ENCODE results near the gene ACOD1. TPM values are rescaled to one million over a fixed set of nuclear protein-coding genes. Genes with fewer than 3 reads are reported as not detected.

ACOD1 gene
- total and polyA plus RNA-seq, 10 of the 15 experiments (the other 5 are each of a cell fraction or from before 2014, with no cell fraction given), result not detected

- TF ChIP-seq ZBTB40 (IDR thresholded peaks at IDR 0.05; ENCODE audit: borderline replicate concordance) (no peak), SREBF1 (IDR thresholded peaks at IDR 0.05; ENCODE audit: low read length) (no peak), FOS (IDR thresholded peaks at IDR 0.05; ENCODE audit: borderline replicate concordance, extremely low read depth, insufficient read length) (no peak), HDGF (IDR thresholded peaks at IDR 0.05) (0 out of 2 replicates have a peak, but pooled peaks have one; percentile 52), CREM (IDR thresholded peaks at IDR 0.05; ENCODE audit: low read depth) (peak; percentile 52; the same call in 1 of the 2 replicates), TCF7 (IDR thresholded peaks at IDR 0.05; ENCODE audit: borderline replicate concordance) (no peak), NR2F1 (conservative IDR thresholded peaks at IDR 0.05) (0 out of 2 replicates have a peak, but pooled peaks have one; percentile 21), ZNF274 (IDR thresholded peaks at IDR 0.05; ENCODE audit: insufficient read depth, insufficient read length) (no peak), NR2C1 (IDR thresholded peaks at IDR 0.05) (no peak), PRDM15 (CRISPR knock-in tag; IDR thresholded peaks at IDR 0.05) (no peak), RCOR1 (conservative IDR thresholded peaks at IDR 0.05; ENCODE audit: low read depth, low read length) (no peak), CBX5 (IDR thresholded peaks at IDR 0.05; ENCODE audit: low read depth) (no peak; the same call in 1 of the 2 replicates), SMAD5 (IDR thresholded peaks at IDR 0.05; ENCODE audit: low read depth) (no peak)
- TF ChIP-seq, protein P1, sequence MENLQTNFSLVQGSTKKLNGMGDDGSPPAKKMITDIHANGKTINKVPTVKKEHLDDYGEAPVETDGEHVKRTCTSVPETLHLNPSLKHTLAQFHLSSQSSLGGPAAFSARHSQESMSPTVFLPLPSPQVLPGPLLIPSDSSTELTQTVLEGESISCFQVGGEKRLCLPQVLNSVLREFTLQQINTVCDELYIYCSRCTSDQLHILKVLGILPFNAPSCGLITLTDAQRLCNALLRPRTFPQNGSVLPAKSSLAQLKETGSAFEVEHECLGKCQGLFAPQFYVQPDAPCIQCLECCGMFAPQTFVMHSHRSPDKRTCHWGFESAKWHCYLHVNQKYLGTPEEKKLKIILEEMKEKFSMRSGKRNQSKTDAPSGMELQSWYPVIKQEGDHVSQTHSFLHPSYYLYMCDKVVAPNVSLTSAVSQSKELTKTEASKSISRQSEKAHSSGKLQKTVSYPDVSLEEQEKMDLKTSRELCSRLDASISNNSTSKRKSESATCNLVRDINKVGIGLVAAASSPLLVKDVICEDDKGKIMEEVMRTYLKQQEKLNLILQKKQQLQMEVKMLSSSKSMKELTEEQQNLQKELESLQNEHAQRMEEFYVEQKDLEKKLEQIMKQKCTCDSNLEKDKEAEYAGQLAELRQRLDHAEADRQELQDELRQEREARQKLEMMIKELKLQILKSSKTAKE (IDR thresholded peaks at IDR 0.05; ENCODE audit: low read depth, poor library complexity, severe bottlenecking), result peak; percentile 86
- TF ChIP-seq, protein P2, sequence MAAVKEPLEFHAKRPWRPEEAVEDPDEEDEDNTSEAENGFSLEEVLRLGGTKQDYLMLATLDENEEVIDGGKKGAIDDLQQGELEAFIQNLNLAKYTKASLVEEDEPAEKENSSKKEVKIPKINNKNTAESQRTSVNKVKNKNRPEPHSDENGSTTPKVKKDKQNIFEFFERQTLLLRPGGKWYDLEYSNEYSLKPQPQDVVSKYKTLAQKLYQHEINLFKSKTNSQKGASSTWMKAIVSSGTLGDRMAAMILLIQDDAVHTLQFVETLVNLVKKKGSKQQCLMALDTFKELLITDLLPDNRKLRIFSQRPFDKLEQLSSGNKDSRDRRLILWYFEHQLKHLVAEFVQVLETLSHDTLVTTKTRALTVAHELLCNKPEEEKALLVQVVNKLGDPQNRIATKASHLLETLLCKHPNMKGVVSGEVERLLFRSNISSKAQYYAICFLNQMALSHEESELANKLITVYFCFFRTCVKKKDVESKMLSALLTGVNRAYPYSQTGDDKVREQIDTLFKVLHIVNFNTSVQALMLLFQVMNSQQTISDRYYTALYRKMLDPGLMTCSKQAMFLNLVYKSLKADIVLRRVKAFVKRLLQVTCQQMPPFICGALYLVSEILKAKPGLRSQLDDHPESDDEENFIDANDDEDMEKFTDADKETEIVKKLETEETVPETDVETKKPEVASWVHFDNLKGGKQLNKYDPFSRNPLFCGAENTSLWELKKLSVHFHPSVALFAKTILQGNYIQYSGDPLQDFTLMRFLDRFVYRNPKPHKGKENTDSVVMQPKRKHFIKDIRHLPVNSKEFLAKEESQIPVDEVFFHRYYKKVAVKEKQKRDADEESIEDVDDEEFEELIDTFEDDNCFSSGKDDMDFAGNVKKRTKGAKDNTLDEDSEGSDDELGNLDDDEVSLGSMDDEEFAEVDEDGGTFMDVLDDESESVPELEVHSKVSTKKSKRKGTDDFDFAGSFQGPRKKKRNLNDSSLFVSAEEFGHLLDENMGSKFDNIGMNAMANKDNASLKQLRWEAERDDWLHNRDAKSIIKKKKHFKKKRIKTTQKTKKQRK (IDR thresholded peaks at IDR 0.05; ENCODE audit: low read depth, low read length), result no peak
Measured at GRCh38 chr13:76991432-76991795, 43.1 kb downstream of the ACOD1 start (continued).

Measured in GM12878 (cell line).